Stimulated activated CD4-positive, alpha-beta T cell treated with anti-CD3 and anti-CD28 coated beads, Interleukin-1b, Interleukin-23, amount 100 ng/mL, for 24 hours (primary cell): ENCODE results near the gene PGA4.
"Not testable (repeated sequence)": the region's sequence is repeated elsewhere in the genome, so short reads cannot be mapped to it uniquely, and the experiment has no call there.

ENCODE experiments used
- DNase-seq, 4 experiments: peaks; one replicate each; pipeline ENCODE4 v3.0.0-alpha.2; 2020; ENCODE audit warnings: low read depth in 4 of 4, low spot score in 1 of 4

PGA4 gene

GRCh38 chr11:61203873-61204272 lies 18.3 kb upstream of the PGA4 start:
- not testable (repeated sequence) for DNase-seq

- not testable (repeated sequence) for DNase-seq
These were observed 17.6 kb upstream of the PGA4 start for GRCh38 chr11:61204502-61205059.

- DNase-seq: not testable (repeated sequence)
These were observed 14.4 kb upstream of the PGA4 start for GRCh38 chr11:61207636-61208310.

DNA sequence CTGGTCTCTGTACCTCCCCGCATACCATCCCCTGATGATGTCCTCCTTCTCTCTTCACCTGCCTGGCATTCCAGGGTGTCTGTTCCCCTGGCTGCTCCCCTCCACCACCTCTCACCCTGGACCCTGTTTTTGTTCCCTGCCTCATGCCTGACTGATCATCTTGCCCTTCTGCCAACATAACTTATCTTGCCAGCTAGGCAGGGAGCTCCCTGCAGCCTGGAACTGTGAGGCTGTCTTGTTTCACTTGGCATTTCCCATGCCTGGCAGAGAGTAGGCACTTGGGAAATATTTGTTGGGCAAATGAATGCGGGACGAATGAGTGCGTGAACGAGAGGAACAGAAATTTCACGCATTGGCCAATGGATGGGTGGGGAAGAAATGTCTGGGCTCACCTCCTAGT lies 11.5 kb upstream of the PGA4 start:
- not testable (repeated sequence) for DNase-seq

GRCh38 chr11:61211327-61211952 lies 10.7 kb upstream of the PGA4 start:
- DNase-seq: not testable (repeated sequence)

GRCh38 chr11:61212202-61212601 lies 9.9 kb upstream of the PGA4 start:
- not testable (repeated sequence) for DNase-seq

DNA sequence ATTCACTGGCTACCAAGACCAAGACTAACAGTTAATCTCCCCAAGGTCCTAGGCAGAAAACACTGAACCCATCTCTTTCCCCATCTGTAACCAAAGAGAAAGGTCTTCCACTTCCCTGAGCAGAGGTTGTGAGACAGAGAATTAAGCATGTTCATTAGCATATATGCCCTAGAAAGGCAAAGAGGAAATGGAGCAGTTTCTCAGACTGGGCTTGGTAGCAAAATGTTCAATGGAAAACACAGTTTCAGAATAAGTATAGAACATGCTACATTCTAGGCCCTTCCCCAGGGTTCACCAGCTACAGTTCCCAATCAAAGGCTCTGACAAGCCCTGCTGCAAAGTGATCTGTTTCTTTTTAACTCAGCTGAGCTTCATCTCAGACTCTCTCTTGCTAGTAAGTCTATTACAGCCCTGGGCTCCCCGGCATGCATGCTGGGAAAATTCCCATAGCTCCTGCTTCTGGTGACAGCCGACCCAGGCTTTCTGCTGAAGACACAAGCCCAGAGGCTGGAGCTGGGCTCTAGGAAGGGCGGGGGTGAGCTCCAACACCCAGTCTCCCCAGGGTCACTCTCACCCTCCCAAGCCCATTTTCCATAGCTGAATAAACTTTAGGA lies 8.3 kb upstream of the PGA4 start:
- not testable (repeated sequence) for DNase-seq

DNA sequence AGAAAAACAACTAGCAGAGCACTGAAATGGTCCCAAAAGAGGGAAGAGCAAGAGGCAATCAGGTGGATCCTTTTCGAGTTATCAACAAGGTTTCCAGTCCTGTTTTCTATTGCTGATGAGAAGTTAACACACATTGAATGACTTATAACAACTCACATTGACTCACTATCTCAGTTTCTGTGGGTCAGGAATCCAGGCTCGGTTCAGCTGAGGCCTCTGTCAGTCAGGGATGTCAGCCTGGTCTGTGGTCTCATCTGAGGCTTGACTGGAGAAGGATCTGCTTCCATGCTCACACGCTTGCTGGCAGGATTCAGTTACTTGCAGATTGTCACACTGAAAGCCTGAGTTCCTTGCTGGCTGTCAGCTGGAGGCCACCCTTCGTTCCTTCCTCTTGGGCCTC lies 3.8 kb upstream of the PGA4 start:
- not testable (repeated sequence) for DNase-seq

GRCh38 chr11:61219016-61219415 lies 3.1 kb upstream of the PGA4 start:
- not testable (repeated sequence) for DNase-seq

- DNase-seq: not testable (repeated sequence)
These were observed 545 bp downstream of the PGA4 start for GRCh38 chr11:61222692-61223091.

DNA sequence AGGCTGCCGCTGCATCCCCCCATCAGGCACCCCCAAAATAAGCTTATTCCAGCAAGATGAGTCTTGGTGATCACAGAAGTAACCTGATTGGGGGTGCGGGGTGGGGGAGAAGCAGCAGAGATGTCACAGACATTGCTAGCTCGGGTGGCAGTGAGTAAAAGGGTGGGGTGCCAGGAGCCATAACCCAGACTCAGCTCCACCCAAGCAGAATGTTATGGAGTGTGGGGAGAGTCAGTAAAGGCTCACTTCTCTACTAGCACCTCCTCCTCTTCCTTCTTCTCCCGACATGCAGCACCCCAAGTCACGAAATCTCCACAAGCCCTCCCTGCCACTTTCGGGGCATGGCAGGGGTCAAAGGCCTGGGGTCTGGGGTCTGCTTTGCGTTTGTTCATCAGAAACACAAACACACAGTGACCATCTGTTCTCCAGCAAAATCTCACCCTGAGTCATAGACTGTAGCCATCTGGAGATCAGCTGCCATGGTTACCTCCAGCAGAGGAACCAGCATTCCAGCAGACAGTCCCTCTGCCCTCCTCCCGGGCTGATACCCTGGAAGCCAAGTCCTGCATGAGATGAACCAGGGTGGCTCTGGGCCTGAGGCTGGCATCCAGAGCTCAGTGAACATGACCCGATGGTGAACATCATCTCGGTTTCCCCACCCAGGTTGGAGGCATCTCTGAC lies 4.5 kb downstream of the PGA4 start:
- DNase-seq: not testable (repeated sequence)

DNA sequence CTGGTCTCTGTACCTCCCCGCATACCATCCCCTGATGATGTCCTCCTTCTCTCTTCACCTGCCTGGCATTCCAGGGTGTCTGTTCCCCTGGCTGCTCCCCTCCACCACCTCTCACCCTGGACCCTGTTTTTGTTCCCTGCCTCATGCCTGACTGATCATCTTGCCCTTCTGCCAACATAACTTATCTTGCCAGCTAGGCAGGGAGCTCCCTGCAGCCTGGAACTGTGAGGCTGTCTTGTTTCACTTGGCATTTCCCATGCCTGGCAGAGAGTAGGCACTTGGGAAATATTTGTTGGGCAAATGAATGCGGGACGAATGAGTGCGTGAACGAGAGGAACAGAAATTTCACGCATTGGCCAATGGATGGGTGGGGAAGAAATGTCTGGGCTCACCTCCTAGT lies 7.3 kb downstream of the PGA4 start:
- not testable (repeated sequence) for DNase-seq

DNA sequence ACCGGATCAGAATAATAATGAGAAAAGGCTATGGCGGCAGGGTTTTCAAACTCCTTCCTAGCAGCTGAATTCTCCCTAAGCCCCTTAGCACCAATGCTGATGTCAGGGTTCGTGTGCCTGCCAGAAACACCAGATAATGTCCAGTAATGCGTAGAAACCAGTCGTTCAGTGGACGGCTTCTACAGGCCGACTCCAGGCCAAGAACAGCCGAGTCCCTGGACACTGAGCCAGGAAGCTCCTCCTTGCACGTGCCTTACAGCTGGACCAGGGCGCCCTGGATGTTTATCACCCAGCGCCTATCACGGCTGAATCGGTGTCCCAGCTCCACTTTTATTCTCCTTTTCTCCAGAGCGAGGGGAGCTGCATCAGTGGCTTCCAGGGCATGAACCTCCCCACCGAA lies 8.9 kb downstream of the PGA4 start:
- DNase-seq: not testable (repeated sequence)

DNA sequence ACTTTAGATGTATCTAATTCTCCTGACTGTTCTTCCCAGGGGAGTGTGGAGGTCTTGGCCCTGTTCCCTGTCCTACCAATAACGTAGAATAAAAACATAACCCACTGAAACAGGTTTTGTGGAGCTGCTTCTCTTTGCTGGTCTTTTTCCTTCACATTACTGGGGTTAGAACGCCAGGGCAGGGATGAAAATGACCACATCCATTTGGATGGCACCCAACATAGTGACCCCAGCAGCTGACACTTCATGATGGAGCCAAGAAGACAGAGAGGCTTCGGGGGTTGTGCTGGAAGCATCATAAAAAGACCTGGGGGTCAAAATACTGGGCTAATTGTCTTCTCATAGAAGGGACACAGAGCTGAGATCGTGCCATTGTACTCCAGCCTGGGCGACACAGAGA lies 9.4 kb downstream of the PGA4 start:
- not testable (repeated sequence) for DNase-seq

GRCh38 chr11:61232548-61233145 lies 10.5 kb downstream of the PGA4 start:
- DNase-seq: not testable (repeated sequence)

- DNase-seq: not testable (repeated sequence)
These were observed 15.0 kb downstream of the PGA4 start for GRCh38 chr11:61237130-61237529.

GRCh38 chr11:61240288-61240687 lies 18.1 kb downstream of the PGA4 start:
- not testable (repeated sequence) for DNase-seq

- DNase-seq: not testable (repeated sequence)
These were observed 18.7 kb downstream of the PGA4 start, which contains the start of gene PGA5 for GRCh38 chr11:61240875-61241274. Gene PGA5, plus strand, starts transcription at chr11:61241175. Its CDS starts 52 bp downstream, at chr11:61241227.

GRCh38 chr11:61241526-61241925 lies 19.4 kb downstream of the PGA4 start:
- not testable (repeated sequence) for DNase-seq

DNA sequence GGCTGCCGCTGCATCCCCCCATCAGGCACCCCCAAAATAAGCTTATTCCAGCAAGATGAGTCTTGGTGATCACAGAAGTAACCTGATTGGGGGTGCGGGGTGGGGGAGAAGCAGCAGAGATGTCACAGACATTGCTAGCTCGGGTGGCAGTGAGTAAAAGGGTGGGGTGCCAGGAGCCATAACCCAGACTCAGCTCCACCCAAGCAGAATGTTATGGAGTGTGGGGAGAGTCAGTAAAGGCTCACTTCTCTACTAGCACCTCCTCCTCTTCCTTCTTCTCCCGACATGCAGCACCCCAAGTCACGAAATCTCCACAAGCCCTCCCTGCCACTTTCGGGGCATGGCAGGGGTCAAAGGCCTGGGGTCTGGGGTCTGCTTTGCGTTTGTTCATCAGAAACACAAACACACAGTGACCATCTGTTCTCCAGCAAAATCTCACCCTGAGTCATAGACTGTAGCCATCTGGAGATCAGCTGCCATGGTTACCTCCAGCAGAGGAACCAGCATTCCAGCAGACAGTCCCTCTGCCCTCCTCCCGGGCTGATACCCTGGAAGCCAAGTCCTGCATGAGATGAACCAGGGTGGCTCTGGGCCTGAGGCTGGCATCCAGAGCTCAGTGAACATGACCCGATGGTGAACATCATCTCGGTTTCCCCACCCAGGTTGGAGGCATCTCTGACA lies 23.3 kb downstream of the PGA4 start:
- not testable (repeated sequence) for DNase-seq
